Measurements from ENCODE around the gene CAPN11.
"Not testable (repeated sequence)": the region's sequence is repeated elsewhere in the genome, so short reads cannot be mapped to it uniquely, and the experiment has no call there.

CAPN11 gene

DNA sequence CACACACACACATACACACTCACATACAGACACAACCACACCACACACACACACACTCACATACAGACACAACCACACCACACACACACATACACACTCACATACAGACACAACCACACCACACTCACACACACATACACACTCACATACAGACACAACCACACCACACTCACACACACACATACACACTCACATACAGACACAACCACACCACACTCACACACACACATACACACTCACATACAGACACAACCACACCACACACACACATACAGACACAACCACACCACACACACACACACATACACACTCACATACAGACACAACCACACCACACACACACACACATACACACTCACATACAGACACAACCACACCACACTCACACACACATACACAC lies 23.2 kb downstream of the CAPN11 start:
- not testable (repeated sequence) for DNase-seq (ENCODE audit: low spot score)

DNA sequence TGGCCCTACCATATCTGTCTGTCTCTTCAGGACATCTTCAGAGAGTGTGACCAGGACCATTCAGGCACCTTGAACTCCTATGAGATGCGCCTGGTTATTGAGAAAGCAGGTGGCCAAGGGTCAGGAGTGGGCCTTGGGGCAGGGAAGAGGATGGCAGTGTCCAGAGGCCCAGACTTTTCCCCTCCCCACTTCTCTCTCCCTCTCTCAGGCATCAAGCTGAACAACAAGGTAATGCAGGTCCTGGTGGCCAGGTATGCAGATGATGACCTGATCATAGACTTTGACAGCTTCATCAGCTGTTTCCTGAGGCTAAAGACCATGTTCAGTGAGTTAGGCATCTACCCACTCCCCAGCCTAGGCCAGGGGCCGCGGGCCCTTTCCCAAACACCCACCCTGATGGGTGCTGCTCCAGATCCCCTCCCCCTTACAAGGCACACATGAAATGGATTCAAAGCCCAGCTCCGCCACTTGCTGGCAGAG lies 24.3 kb downstream of the CAPN11 start:
- no peak for DNase-seq (ENCODE audit: low spot score)

DNA sequence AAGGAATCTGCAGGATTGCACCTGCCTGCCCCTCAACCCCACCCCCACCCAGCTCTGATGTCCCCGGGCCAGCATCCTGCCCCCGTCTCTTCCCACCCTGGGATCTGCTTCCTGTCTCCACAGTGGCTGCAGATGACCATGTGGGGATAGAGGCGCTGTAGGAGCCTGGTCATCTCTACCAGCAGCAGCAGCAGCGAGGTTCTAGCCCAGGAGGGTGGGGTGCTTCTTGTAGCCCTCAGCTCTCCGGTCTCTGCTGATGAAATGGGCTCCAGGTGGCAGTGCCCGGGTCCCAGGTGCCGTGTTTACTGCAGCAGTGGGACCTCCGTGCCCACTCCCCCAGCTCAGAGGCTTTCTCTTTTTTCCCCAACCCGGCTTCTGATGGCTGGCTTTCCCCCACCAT lies 25.2 kb downstream of the CAPN11 start:
- no peak for DNase-seq (ENCODE audit: low spot score)

DNA sequence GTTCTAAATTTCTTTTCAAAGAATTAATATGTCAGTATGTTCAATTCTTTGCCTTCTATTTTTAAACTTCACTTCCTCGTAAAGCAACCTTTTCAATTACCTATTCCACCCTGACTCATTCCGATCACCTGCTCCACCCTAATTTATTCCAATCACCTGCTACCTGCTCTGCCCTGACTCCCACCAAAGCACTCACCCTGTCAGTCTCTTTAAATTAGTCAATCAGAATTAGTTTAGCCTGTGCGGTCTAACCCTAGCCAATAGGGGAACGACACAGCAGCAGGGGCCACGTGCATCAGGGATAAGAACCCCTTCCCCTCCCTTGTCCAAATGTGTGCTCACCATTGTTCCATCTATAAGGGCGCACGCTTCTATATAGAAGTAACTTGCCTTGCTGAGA lies 26.7 kb downstream of the CAPN11 start:
- DNase-seq (ENCODE audit: low spot score), result not testable (repeated sequence)

DNA sequence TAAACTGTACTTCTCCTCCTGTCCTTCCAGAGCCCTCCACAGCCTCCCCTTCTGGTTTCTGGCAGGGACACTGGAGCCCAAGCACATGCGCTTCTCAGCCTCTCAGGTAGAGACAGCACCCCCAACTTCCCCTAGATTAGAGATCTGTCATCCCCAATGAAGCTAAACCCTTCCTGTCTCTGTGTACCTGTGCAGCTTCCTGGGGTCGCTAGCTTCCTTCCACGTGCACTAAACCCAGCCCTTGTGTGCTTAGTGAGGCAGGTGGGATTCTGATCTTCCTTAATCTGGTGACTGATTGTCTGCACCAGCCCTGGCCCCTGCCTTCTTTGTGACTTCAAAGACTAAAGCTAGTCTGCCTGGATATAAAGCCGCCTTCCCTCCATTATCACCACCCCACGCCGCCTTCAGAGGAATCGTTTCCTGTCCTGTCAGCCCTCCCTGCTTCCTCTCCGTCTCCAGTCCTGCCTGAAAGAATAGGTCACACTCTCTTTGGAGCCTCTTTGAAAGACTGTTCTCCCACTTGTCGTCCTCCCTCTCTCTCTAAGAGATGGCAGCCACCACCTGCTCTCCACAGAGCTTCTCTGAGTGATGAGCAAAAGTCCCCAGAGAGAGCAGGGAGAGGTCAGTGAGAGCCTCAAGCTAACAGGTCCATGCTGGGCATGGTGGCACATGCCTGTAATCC lies 27.5 kb downstream of the CAPN11 start:
- no peak for DNase-seq (ENCODE audit: low spot score)

DNA sequence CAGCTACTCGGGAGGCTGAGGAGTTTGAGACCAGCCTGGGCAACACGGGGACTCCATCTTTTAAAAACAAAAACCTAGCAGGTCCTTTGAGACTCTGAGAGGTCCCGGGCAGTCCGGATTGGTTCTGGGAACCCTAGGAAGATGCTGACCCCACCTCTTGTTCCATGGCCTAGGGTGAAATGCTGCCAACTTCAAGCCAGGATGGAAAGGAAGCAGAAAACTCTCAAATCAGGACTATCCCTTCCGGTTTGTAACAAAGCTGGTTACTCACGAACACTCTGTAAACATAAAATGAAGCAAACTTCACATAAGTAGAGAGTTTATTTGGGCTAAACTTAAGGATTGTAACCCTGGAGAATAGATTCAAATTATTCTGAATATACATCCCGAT lies 28.0 kb downstream of the CAPN11 start:
- DNase-seq (ENCODE audit: low spot score), result no peak

DNA sequence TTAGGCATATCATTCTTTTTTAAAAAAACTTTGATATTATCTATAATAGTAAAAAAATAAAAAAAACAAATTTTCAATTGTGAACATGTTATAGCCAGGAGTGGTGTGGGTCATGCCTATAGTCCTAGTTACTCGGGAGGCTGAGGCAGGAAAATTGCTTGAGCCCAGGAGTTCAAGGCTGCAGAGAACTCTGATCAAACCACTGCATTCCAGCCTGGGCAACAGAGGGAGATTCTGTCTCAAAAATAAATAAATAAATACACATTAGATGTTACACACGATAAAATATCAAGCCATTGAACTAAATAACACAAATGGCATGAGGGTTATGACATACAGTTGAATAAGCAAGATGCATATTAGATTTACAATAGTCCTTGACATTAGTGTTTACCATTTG lies 30.2 kb downstream of the CAPN11 start:
- no peak for DNase-seq (ENCODE audit: low spot score)

DNA sequence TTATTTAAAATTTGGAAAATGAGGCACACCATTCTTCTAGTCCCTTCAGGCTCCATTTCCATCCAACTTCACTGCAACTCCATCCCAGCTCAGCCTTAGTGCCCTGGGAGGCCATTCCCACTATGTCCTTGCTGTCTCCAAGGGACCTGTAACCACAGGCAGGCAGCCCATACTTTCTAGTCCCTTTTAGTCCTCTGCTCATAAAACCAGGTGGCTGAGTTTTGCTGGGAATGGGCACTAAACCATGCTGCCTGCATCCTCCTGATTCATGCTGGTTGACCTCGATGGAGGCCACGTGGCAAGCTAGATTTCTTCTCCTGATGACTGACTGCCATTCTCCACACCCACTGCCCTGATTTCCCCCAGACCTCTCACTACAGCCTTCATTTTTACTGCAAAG lies 30.6 kb downstream of the CAPN11 start:
- DNase-seq (ENCODE audit: low spot score), result no peak

DNA sequence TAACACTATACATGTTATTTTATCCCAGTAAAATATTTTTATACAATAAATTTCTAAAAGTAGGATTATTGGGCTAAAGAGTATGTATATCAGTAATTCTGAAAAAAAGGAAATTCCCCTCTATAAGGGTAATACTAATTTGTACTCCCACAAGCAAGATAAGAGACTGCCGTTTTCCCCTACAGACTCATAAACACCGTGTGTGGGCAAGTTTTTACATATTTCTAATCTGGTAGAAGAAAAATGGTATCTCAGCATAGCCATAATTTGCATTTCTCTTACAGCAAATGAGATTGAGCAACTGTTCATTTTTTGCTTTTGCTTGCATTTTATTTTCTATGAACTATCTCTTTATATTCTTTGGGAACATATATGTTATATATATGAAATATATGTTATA lies 32.1 kb downstream of the CAPN11 start:
- DNase-seq (ENCODE audit: low spot score), result no peak

DNA sequence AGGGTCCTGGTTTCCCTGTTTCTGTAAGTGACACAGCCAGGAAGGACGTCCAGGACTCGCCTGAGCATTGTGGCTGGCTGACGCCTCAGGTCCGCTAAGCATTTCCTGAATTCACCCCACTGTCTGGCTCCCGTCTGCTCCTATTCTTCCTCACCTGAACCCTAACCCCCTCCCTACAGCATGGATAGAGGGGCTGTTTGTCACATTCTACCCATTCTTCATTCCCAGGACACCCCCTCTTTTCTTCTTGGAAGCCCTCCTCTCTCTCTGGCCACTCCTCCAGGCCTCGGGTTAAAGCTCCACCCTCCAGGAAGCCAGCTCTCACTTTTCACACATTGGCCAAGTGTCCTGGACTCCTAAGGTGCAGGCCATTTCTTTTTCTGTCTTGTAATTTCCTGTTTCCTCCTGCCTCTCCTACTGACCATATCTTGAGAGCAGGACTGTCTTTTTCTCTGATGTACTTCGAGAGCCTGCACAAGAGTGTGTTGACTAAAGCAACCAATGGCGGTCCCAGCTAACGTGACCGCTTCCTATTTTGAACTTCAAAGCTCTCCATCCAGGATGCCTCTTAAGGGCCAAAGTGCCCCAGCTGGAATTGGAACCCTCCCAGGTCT lies 33.9 kb downstream of the CAPN11 start:
- no peak for DNase-seq (ENCODE audit: low spot score)

DNA sequence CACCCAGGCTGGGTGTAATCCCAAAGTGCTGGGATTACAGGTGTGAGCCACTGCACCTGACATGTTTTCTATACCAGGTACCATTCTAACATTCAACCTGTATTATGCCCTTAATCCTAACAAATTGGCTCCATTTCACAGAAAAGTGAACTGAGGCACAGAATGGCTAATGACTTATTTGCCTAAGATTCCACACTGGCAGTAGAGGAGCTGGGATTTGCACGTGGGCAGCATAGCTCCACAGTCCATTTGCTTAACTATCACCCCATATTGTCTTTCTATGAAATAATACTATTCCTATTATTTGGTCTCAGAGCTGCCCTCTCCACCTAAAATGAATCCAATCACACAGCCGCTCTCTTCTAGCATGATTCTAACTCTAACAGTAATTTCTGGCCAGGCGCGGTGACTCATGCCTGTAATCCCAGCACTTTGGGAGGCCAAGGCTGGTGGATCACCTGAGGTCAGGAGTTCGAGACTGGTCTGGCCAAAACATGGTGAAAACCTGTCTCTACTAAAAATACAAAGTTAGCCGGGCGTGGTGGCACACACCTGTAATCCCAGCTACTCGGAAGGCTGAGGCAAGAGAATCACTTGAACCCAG lies 34.8 kb downstream of the CAPN11 start:
- DNase-seq (ENCODE audit: low spot score), result no peak

DNA sequence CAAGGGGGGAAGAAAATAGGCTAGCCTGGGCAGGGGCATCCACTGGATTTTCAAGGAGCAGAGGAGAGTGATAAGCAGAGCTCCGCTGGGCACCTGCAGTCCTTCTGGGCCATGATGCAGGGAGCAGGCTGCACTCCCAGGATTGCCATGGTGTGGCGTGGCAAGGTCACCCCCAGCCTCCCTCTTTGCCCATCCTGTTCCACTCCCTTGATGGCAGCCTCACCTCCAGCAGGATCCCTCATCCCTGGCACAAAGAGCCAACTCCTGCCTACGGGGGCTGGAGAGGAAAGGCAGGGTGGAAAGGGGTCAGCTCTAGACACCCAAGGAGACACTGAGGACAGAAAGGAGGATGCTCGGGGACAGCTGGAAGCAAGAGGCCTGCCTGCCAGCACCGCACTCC lies 35.7 kb downstream of the CAPN11 start:
- no peak for DNase-seq (ENCODE audit: low spot score)

DNA sequence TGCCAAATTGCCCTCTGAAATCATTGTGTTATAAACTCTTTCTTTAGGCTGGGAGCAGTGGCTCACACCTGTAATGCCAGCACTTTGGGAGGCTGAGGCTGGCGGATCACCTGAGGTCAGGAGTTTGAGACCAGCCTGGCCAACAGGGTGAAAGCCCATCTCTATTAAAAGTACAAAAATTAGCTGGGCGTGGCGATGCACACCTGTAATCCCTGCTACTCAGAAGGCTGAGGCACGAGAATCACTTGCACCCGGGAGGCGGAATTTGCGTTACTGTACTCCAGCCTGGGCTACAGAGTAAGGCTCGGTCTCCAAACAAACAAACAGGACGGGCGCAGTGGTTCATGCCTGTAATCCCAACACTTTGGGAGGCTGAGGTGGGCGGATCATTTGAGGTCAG lies 37.7 kb downstream of the CAPN11 start:
- not testable (repeated sequence) for DNase-seq (ENCODE audit: low spot score)

DNA sequence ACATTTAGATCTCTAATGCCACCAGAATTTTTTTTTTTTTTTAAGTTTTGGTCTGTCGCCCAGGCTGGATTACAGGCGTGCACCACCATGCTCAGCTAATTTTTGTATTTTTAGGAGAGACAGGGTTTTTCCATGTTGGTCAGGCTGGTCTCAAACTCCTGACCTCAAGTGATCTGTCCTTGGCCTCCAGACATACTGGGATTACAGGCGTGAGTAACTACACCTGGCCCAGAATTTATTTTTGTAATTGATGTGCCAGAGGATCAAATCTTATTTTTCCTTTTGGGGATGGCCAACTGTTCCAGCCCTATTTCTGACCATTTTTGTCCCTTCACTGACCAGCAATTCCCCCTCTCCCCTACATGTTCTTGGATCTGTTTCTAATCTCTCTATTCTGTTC lies 40.1 kb downstream of the CAPN11 start:
- DNase-seq (ENCODE audit: low spot score), result no peak

DNA sequence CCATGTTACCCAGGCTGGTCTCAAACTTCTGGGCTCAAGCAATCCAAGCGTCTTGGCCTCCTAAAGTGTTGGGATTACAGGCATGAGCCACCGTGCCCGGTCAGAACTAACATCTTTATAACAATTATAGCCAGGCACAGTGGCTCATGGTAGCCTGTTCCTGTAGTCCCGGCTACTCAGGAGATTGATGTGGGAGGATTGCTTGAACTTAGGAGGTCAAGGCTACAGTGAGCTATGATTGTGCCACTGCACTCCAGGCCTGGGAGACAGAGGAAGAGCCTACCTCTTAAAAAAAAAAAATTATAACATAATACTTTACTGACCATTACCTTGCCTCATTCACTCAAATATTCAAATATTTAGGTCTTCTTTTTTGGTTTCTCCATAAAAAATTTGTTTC lies 41.3 kb downstream of the CAPN11 start:
- no peak for DNase-seq (ENCODE audit: low spot score)

DNA sequence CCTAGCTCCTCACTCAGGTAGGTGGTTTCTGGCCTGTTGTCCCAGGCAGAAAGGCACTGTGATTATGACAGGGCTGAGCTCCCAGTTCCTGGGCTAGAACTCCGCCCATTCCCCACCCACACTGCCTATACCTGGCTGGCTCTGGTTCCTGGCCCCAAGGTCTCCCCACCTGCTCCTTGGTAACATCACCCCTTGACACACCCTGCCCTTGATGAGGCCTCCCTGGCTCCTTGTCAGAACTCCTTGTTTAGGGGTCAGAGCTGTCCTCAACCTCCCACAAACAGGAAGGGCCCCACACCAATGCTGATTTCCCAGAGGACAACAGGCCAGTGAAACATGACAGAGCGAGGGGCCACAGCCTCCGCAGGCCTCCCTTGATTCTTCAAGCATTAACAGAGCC lies 42.6 kb downstream of the CAPN11 start:
- DNase-seq (ENCODE audit: low spot score), result no peak

DNA sequence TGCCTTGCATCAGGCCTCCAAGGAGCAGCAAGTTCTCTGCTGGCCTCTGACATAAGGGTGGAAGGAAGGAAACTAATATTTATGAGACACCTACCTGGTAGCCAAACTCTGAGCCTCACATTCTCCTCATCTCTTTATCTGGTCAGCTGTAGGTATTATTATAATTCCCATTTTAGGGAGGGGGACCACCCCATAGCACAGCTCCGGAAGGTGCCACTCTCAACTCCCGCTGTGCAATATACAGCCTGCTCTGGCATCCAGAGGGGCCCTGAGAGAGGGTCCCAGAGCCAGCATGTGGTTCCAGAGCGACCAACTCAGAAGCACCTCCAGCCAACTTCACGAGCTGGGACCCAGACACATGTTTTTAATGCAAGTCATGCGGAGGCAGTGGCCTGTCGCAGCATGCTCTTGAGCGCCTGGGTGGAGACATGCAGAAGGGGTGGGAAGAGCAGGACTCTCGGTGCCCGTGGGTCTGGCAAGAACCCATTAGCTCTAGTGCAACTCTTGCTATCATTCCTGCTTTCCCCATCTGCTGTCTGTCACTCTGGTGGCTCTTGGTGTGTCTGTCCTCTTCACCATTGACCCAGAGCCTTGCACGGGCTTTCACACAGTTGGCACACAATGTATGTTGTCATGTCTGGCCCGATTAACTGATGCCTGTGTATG lies 43.2 kb downstream of the CAPN11 start:
- DNase-seq (ENCODE audit: low spot score), result no peak

DNA sequence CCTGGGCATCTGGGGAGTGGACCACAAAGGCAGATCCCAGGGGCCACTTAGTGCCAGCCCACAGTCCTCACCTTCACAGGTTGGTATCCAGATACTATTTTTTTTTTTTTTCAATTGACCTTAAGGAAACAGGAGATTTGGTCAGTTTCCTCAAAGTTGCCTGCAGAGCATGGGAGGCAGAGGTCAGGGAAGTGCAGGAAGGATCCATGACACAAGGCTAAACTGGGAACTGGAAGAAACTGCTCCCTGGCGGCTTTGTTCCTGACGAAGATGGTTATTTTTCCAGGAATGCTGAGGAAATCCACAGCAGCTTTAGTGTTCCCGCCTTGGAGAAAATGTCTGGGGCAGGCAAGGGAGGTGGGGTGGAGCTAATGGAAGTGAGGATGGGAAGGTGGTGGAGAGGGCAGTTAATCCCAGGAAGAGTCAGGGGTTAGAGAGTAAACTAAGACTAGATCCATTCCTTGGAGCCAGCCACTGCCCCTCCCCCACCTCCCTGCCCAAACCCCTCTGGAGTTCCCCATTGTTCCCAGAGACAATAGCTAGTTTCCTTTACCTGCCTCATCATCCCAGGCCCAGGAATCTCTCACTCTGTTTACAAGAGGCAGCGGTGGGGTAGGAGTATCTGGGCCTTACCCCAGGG lies 43.8 kb downstream of the CAPN11 start:
- no peak for DNase-seq (ENCODE audit: low spot score)

DNA sequence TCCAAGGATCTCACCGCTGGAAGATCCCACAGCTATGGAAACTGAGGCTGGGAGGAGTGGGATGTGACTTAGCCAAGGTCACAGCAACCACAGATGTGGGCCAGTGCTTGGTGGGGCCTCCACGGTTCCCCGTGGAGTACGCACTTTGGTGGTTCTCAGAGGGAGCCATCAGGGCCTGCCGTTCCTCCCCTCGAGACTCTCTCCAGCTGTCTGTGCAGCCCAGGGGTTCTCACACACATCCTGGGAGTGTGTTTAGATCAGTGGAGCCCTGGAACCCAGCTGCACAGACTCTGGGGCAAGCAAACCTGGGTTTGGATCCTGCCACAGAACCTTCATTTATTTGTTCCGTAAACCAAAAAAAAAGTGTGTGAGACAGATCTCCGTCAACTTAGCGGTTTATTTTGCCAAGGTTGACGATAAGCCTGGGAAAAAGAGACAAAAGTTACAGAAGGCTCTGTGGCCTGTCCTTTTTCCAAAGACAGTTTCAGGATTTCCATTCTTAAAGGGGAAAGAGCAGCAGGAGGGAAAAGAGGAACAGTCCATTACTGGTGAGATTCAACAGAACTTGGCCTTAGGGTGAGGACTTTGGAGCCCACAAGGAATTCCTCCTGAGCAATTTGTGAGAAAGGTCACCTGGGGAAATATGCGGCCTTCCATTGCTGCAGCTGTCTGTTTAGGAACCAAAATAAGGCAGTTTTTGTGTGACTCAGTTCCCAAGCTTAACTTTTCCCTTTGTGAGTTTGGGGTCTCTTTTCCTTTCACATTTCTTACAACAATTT lies 44.5 kb downstream of the CAPN11 start:
- DNase-seq (ENCODE audit: low spot score), result no peak

DNA sequence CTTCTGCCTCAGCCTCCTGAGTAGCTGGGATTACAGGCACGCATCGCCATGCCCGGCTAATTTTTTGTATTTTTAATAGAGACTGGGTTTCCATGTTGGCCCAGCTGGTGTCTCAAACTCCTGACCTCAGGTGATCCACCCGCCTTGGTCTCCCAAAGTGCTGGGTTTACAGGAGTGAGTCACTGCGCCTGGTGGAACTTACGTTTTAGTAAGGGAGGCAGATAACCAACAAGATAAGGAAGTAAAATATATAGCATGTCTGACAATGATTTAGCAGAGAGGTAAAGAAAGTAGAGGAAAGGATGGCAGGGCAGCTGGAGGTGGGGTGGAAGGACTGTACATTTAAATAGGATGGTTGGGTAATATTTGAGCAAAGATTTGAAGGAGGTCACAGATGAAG lies 45.3 kb downstream of the CAPN11 start:
- DNase-seq (ENCODE audit: low spot score), result no peak

DNA sequence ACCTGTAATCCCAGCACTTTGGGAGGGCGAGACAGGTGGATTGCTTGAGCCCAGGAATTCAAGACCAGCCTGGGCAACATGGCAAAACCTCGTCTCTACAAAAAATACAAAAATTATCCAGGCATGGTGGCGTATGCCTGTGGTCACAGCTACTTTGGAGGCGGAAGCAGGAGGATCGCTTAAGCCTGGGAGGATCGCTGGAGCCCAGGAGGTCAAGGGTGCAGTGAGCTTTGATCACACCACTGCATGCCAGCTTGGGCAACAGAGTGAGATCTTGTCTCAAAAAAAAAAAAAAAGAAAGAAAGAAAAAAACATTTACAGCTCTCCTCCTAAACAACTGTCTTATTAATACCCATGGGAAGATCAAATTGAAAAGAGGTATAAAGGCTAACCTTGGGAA lies 49.3 kb downstream of the CAPN11 start:
- DNase-seq (ENCODE audit: low spot score), result no peak

DNA sequence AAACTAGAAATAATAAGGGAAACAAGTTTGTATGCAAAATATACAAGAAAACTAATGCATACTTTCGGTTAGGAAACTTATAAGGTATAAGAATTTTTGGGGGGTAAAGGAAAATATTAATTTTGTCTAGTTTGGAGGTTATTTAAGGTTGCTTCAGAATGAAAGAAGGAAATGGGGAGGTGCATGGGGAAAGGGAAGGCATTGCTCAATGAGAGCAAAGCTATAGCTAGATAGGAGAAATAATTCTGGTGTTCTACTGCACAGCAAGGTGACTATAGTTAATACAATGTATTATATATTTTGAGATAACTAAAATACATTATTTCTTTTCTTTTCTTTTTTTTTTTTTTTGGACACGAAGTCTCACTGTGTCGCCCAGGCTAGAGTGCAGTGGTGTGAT lies 52.7 kb downstream of the CAPN11 start:
- no peak for DNase-seq (ENCODE audit: low spot score)
